HG02840 (cell line): ENCODE data around the gene CXCR4.
"Not testable (repeated sequence)": the region's sequence is repeated elsewhere in the genome, so short reads cannot be mapped to it uniquely, and the experiment has no call there.

Experiments used
- ATAC-seq: cut with Tn5 transposase; IDR thresholded peaks from one replicate; pipeline ENCODE4 v1.9.1; 2021; ENCODE audit warnings: mild to moderate bottlenecking, moderate library complexity, moderate number of reproducible peaks; ENCODE audit not compliant: unreplicated experiment, low FRiP score

The CXCR4 gene

GRCh38 chr2:136080114-136080513 is 37.8 kb downstream of the CXCR4 start:
- no peak for ATAC-seq

GRCh38 chr2:136077107-136077506 is 40.8 kb downstream of the CXCR4 start:
- no peak for ATAC-seq

- no peak for ATAC-seq
Observed at GRCh38 chr2:136075476-136075875, 42.5 kb downstream of the CXCR4 start.

- no peak for ATAC-seq
Observed at GRCh38 chr2:136072621-136073020, 45.3 kb downstream of the CXCR4 start.

GRCh38 chr2:136071887-136072286 is 46.1 kb downstream of the CXCR4 start:
- ATAC-seq = not testable (repeated sequence)

GRCh38 chr2:136070913-136071312 is 47.0 kb downstream of the CXCR4 start:
- ATAC-seq = no peak

GRCh38 chr2:136069773-136070172 is 48.2 kb downstream of the CXCR4 start:
- ATAC-seq = no peak

GRCh38 chr2:136068581-136069227 is 49.2 kb downstream of the CXCR4 start:
- no peak for ATAC-seq

- no peak for ATAC-seq
Observed at GRCh38 chr2:136067897-136068580, 49.9 kb downstream of the CXCR4 start.

- ATAC-seq = no peak
Observed at GRCh38 chr2:136067459-136067858, 50.5 kb downstream of the CXCR4 start.

GRCh38 chr2:136065907-136066306 is 52.0 kb downstream of the CXCR4 start:
- peak; percentile 76 for ATAC-seq

- peak; percentile 27 for ATAC-seq
Observed at GRCh38 chr2:136065384-136065783, 52.6 kb downstream of the CXCR4 start.
